Epithelial cell of prostate (primary cell): ENCODE measurements around the gene CENPP.

ENCODE experiments used
- DNase-seq: peaks from one replicate; pipeline ENCODE4 v3.0.0-alpha.2; 2011; ENCODE audit warnings: low read depth, low spot score
- H3K27ac ChIP-seq: fragments of 450-650 bp; 2 replicates; pipeline ENCODE4 v1.5.1; 2017; ENCODE audit warnings: mild to moderate bottlenecking

CENPP gene

GRCh38 chr9:92499701-92500100, 173.9 kb downstream of the CENPP start:
- H3K27ac ChIP-seq, result no peak overlapping the region
- DNase-seq, result no peak

- no peak for DNase-seq
- no peak overlapping the region for H3K27ac ChIP-seq
Observed at GRCh38 chr9:92500725-92501124, 175.0 kb downstream of the CENPP start.

GRCh38 chr9:92501671-92502393, 176.1 kb downstream of the CENPP start:
- DNase-seq, result no peak
- H3K27ac ChIP-seq, result no peak overlapping the region

GRCh38 chr9:92503156-92503555, 177.4 kb downstream of the CENPP start:
- no peak overlapping the region for H3K27ac ChIP-seq
- no peak for DNase-seq

GRCh38 chr9:92504881-92505280, 179.1 kb downstream of the CENPP start:
- H3K27ac ChIP-seq, result peak overlapping the region; percentile 87
- DNase-seq, result no peak

GRCh38 chr9:92506184-92506857, 180.6 kb downstream of the CENPP start:
- peak; percentile 37 for DNase-seq
- H3K27ac ChIP-seq, result peak overlapping the region; percentile 87

GRCh38 chr9:92507005-92507404, 181.3 kb downstream of the CENPP start:
- DNase-seq, result no peak
- peak overlapping the region; percentile 87 for H3K27ac ChIP-seq

GRCh38 chr9:92507496-92507895, 181.7 kb downstream of the CENPP start:
- DNase-seq, result no peak
- peak overlapping the region; percentile 87 for H3K27ac ChIP-seq

- DNase-seq, result no peak
- no peak overlapping the region for H3K27ac ChIP-seq
Observed at GRCh38 chr9:92508018-92508820, 182.5 kb downstream of the CENPP start.

GRCh38 chr9:92509050-92509449, 183.3 kb downstream of the CENPP start:
- DNase-seq, result no peak
- no peak overlapping the region for H3K27ac ChIP-seq

- no peak for DNase-seq
Observed at GRCh38 chr9:92510747-92511146, 185.0 kb downstream of the CENPP start.

GRCh38 chr9:92512622-92513021, 186.9 kb downstream of the CENPP start:
- DNase-seq, result no peak
- H3K27ac ChIP-seq, result no peak overlapping the region

More at GRCh38 chr9:92510747-92511146, 185.0 kb downstream of the CENPP start:
- no peak overlapping the region for H3K27ac ChIP-seq

- no peak overlapping the region for H3K27ac ChIP-seq
- DNase-seq, result no peak
Observed at GRCh38 chr9:92513349-92513748, 187.6 kb downstream of the CENPP start.

- DNase-seq, result no peak
- no peak overlapping the region for H3K27ac ChIP-seq
Observed at GRCh38 chr9:92514635-92515034, 188.9 kb downstream of the CENPP start.

GRCh38 chr9:92516521-92516920, 190.8 kb downstream of the CENPP start:
- no peak overlapping the region for H3K27ac ChIP-seq
- DNase-seq, result no peak

GRCh38 chr9:92517046-92517445, 191.3 kb downstream of the CENPP start:
- no peak for DNase-seq
- H3K27ac ChIP-seq, result no peak overlapping the region

- no peak overlapping the region for H3K27ac ChIP-seq
- no peak for DNase-seq
Observed at GRCh38 chr9:92518199-92518598, 192.4 kb downstream of the CENPP start.

- DNase-seq, result no peak
- no peak overlapping the region for H3K27ac ChIP-seq
Observed at GRCh38 chr9:92520837-92521236, 195.1 kb downstream of the CENPP start.

- DNase-seq, result no peak
- no peak overlapping the region for H3K27ac ChIP-seq
Observed at GRCh38 chr9:92522983-92523970, 197.5 kb downstream of the CENPP start.

GRCh38 chr9:92524881-92525280, 199.1 kb downstream of the CENPP start:
- no peak overlapping the region for H3K27ac ChIP-seq
- DNase-seq, result no peak
